Gastroesophageal sphincter (tissue), 4 donors: ENCODE data around the gene DNM3. TPM values are rescaled to one million over a fixed set of nuclear protein-coding genes. Genes with fewer than 3 reads are reported as not detected.
"Not testable (repeated sequence)": the region's sequence is repeated elsewhere in the genome, so short reads cannot be mapped to it uniquely, and the experiment has no call there.

Experiments
- ATAC-seq: fragments of 150-250 bp; one replicate; pipeline ENCODE4 v1.9.1; 2016; ENCODE audit warnings: mild to moderate bottlenecking, moderate library complexity
- H3K27ac ChIP-seq, 4 donors: fragments of 200-600 bp; sonication (generic) in 3 of 4; 1 replicate in 3 of 4; 2 replicates in 1 of 4; pipeline ENCODE4 v1.5.1; 2016 to 2019
- H3K27me3 ChIP-seq: fragments of 200-600 bp; sonication (generic); one replicate; pipeline ENCODE4 v1.5.1; 2019
- H3K36me3 ChIP-seq, 2 donors: fragments of 200-600 bp; sonication (generic); one replicate each; pipeline ENCODE4 v1.5.1; 2019; ENCODE audit warnings: control low read depth in 1 of 2
- H3K4me1 ChIP-seq, 3 donors: fragments of 200-600 bp; sonication (generic); 1 replicate in 2 of 3; 2 replicates in 1 of 3; pipeline ENCODE4 v1.5.1; 2016 to 2019; ENCODE audit warnings: control low read depth in 2 of 3
- H3K4me3 ChIP-seq, 2 donors: fragments of 200-600 bp; sonication (generic); one replicate each; pipeline ENCODE4 v1.5.1; 2019; ENCODE audit warnings: mild to moderate bottlenecking in 1 of 2, moderate library complexity in 1 of 2
- H3K9me3 ChIP-seq, 3 donors: fragments of 200-600 bp; sonication (generic); one replicate each; pipeline ENCODE4 v1.5.1; 2017 to 2019; ENCODE audit warnings: control low read depth in 2 of 3
- EP300 ChIP-seq: sonication (generic); formaldehyde crosslinking; IDR thresholded peaks from one replicate; pipeline ENCODE4 v1.6.1; 2017; ENCODE audit warnings: antibody characterized with exemption, mild to moderate bottlenecking
- POLR2A ChIP-seq, 2 donors: fragments of 450-650 bp; IDR thresholded peaks; one replicate each; pipeline ENCODE4 v1.6.1; 2017; ENCODE audit warnings: antibody characterized with exemption in 2 of 2, mild to moderate bottlenecking in 2 of 2, moderate library complexity in 1 of 2
- POLR2AphosphoS5 ChIP-seq: sonication (generic); formaldehyde crosslinking; IDR thresholded peaks from one replicate; pipeline ENCODE4 v1.6.1; 2017; ENCODE audit warnings: antibody characterized with exemption
- WGBS, 2 donors: methylation state at CpG; one replicate each; pipeline ENCODE4 v1.1.5; 2018; ENCODE audit warnings: low coverage in 1 of 2; 5-methylcytosine and 5-hydroxymethylcytosine counted together
- total RNA-seq, 4 donors: library from RNA; depleted of rRNA; stranded (reverse); fragments of >200 nt; gene quantifications; one replicate each; pipeline ENCODE4 v1.1.0, GENCODE V29; 2016
- TF ChIP-seq, protein P1 (sequence below), 4 experiments: fragments of 200-600 bp in 2 of 4; fragments of 450-650 bp in 2 of 4; sonication (generic) in 1 of 4; IDR thresholded peaks; one replicate each; pipeline ENCODE4 v1.5.1; 2017 to 2019; ENCODE audit warnings: antibody characterized with exemption in 4 of 4, mild to moderate bottlenecking in 2 of 4, moderate library complexity in 2 of 4

DNM3 gene
- total RNA-seq, 4 donors from 2014 or later: 1.9 to 5.0 (median 3.9) TPM

GRCh38 chr1:172019976-172020375, 178.7 kb downstream of the DNM3 start:
- Histone ChIP-seq H3K36me3 (no peaks in the 10 kb centered on the region), H3K27me3 (no peaks in the 10 kb centered on the region), H3K9me3 (no peaks in the 10 kb centered on the region), H3K4me1 (no peaks in the 10 kb centered on the region), H3K27ac (no peak overlapping the region), H3K4me3 (no peak overlapping the region)
- TF ChIP-seq, protein P1, sequence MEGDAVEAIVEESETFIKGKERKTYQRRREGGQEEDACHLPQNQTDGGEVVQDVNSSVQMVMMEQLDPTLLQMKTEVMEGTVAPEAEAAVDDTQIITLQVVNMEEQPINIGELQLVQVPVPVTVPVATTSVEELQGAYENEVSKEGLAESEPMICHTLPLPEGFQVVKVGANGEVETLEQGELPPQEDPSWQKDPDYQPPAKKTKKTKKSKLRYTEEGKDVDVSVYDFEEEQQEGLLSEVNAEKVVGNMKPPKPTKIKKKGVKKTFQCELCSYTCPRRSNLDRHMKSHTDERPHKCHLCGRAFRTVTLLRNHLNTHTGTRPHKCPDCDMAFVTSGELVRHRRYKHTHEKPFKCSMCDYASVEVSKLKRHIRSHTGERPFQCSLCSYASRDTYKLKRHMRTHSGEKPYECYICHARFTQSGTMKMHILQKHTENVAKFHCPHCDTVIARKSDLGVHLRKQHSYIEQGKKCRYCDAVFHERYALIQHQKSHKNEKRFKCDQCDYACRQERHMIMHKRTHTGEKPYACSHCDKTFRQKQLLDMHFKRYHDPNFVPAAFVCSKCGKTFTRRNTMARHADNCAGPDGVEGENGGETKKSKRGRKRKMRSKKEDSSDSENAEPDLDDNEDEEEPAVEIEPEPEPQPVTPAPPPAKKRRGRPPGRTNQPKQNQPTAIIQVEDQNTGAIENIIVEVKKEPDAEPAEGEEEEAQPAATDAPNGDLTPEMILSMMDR (IDR thresholded peaks at IDR 0.05): no peak
- TF ChIP-seq POLR2AphosphoS5 (no peak), EP300 (no peak), POLR2A (IDR thresholded peaks at IDR 0.05) (no peak)
- ATAC-seq: no peak
- WGBS, 2 donors: 87 to 88% methylated on average over 1 to 3 of the region's 3 CpGs

DNA sequence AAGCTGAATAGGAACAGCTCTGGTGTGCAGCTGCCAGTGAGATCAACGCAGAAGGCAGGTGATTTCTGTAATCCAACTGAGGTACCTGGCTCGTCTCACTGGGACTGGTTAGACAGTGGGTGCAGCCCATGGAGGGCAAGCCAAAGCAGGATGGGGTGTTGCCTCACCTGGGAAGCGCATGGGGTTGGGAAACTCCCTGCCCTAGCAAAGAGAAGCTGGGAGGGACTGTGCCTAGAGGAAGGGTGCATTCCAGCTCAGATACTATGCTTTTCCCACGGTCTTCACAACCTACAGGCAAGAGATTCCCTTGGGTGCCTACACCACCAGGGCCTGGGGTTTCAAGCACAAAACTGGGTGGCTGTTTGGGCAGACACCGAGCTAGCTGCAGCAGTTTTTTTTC, 183.2 kb downstream of the DNM3 start:
- no peaks in the 10 kb centered on the region for H3K36me3 ChIP-seq
- ATAC-seq: no peak
- no peaks in the 10 kb centered on the region for H3K4me1 ChIP-seq
- no peak overlapping the region for H3K4me3 ChIP-seq
- 66 to 100% methylated on average over 2 of the region's 5 CpGs for WGBS, 2 donors
- H3K9me3 ChIP-seq: no peaks in the 10 kb centered on the region
- H3K27ac ChIP-seq: no peak overlapping the region
- TF ChIP-seq EP300 (no peak), POLR2AphosphoS5 (no peak), POLR2A (IDR thresholded peaks at IDR 0.05) (no peak)
- TF ChIP-seq, protein P1 (IDR thresholded peaks at IDR 0.05): no peak
- H3K27me3 ChIP-seq: no peaks in the 10 kb centered on the region

- not testable (repeated sequence) for H3K4me3 ChIP-seq, H3K36me3 ChIP-seq, ATAC-seq, H3K4me1 ChIP-seq, H3K9me3 ChIP-seq, H3K27ac ChIP-seq, H3K27me3 ChIP-seq
- WGBS, 2 donors: 88% methylated on average over 2 of the region's 13 CpGs; no CpG with 5 or more reads in 1 of the 2 donors
Observed at GRCh38 chr1:172024944-172025738, 183.8 kb downstream of the DNM3 start.

GRCh38 chr1:172040466-172040865, 199.2 kb downstream of the DNM3 start:
- Histone ChIP-seq H3K4me1 (no peaks in the 10 kb centered on the region), H3K4me3 (no peak overlapping the region), H3K27me3 (no peaks in the 10 kb centered on the region), H3K27ac (no peak overlapping the region), H3K36me3 (peaks cover 0 to 7% of the 10 kb centered on the region in 2 donors), H3K9me3 (no peaks in the 10 kb centered on the region)
- WGBS, 2 donors: 63 to 80% methylated on average over 4 to 5 of the region's 5 CpGs
- no peak for TF ChIP-seq POLR2AphosphoS5
- TF ChIP-seq, protein P1 (IDR thresholded peaks at IDR 0.05): no peak
- TF ChIP-seq EP300: no peak
- TF ChIP-seq POLR2A (IDR thresholded peaks at IDR 0.05): no peak
- ATAC-seq: no peak

DNA sequence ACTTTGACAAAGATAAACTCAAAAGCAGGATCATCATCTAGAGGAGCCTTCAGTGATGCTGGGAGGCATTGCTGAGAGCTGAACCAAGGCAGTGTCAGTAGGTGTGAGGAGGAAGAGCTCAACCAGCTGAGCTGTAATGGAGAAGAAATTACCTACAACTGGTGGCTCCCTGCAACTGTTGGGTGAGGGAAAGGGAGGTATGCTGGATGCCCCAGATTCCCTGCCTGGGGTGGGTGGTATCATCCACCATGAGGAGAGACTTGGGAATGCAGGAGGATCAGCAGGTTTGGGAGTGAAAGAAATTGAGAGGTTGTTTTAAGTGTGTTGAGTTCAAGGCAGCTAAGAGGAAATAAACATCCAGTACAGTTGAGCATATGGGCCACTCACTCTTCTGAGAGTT, 199.8 kb downstream of the DNM3 start:
- no peaks in the 10 kb centered on the region for H3K9me3 ChIP-seq
- no peak overlapping the region for H3K4me3 ChIP-seq
- no peak for ATAC-seq

More for the DNA sequence above, 199.8 kb downstream of the DNM3 start:
- no peaks in the 10 kb centered on the region for H3K4me1 ChIP-seq
- TF ChIP-seq EP300 (no peak), POLR2A (IDR thresholded peaks at IDR 0.05) (no peak), POLR2AphosphoS5 (no peak)
- TF ChIP-seq, protein P1 (IDR thresholded peaks at IDR 0.05): no peak
- no peak overlapping the region for H3K27ac ChIP-seq
- peaks cover 0 to 7% of the 10 kb centered on the region in 2 donors for H3K36me3 ChIP-seq
- no peaks in the 10 kb centered on the region for H3K27me3 ChIP-seq
